ENCODE data around the gene HOPX. TPM values are rescaled to one million over a fixed set of nuclear protein-coding genes. Genes with fewer than 3 reads are reported as not detected.

Gene HOPX
- total RNA-seq, 1 experiment from 2014 or later, result not detected

- ChIA-PET CTCF (interaction anchor here (1.8 kb wide), 1 partner anchor 149 kb away, joined by 6 read pairs; no protein-coding TSS in a partner anchor), POLR2A (no interaction called here)
- TF ChIP-seq CTCF (IDR thresholded peaks at IDR 0.05; ENCODE audit: insufficient read depth in 1 of 2, low read depth in 1 of 2, low read length in 1 of 2, severe bottlenecking in 1 of 2, unreplicated experiment in 1 of 2), result no peak
- DNase-seq, result no peak
- Mint-ChIP-seq H3K4me1 (ENCODE audit: low read depth, unreplicated experiment) (no peaks in the 10 kb centered on the region), H3K36me3 (ENCODE audit: insufficient read depth, unreplicated experiment) (no peaks in the 10 kb centered on the region), H3K27ac (ENCODE audit: unreplicated experiment) (no peak overlapping the region), H3K27me3 (ENCODE audit: insufficient read depth, unreplicated experiment) (peaks cover 8% of the 10 kb centered on the region), H3K4me3 (ENCODE audit: unreplicated experiment) (no peak overlapping the region), H3K9me3 (ENCODE audit: unreplicated experiment) (peaks cover 8% of the 10 kb centered on the region)
- Histone ChIP-seq H3K36me3 (ENCODE audit: control insufficient read depth, insufficient read depth, low read length) (no peaks in the 10 kb centered on the region), H3K9me3 (peaks cover 11% of the 10 kb centered on the region), H3K27me3 (replicated peaks; ENCODE audit: control insufficient read depth, insufficient read depth, low read length) (no peaks in the 10 kb centered on the region), H3K4me3 (ENCODE audit: low read depth, low read length) (no peak overlapping the region), H3K4me1 (no peaks in the 10 kb centered on the region)
- no TSS peak for BruUV-seq (replicated peaks)
- intact Hi-C loops (cut with micrococcal nuclease; ENCODE audit: unreplicated experiment), result no loop called here
These were observed 30.1 kb downstream of the HOPX start for GRCh38 chr4:56651056-56651350.

GRCh38 chr4:56650262-56651055, 30.6 kb downstream of the HOPX start:
- intact Hi-C loops (cut with micrococcal nuclease; ENCODE audit: unreplicated experiment), result no loop called here
- BruUV-seq (replicated peaks), result no TSS peak
- H3K4me1 Mint-ChIP-seq (ENCODE audit: low read depth, unreplicated experiment), result no peaks in the 10 kb centered on the region

More at GRCh38 chr4:56650262-56651055, 30.6 kb downstream of the HOPX start:
- peak in 1 of 2 experiments; percentile 19 for TF ChIP-seq CTCF (IDR thresholded peaks at IDR 0.05; ENCODE audit: insufficient read depth in 1 of 2, low read depth in 1 of 2, low read length in 1 of 2, severe bottlenecking in 1 of 2, unreplicated experiment in 1 of 2)
- no peaks in the 10 kb centered on the region for H3K36me3 Mint-ChIP-seq (ENCODE audit: insufficient read depth, unreplicated experiment)
- Histone ChIP-seq H3K36me3 (ENCODE audit: control insufficient read depth, insufficient read depth, low read length) (no peaks in the 10 kb centered on the region), H3K27me3 (replicated peaks; ENCODE audit: control insufficient read depth, insufficient read depth, low read length) (no peaks in the 10 kb centered on the region), H3K4me3 (ENCODE audit: low read depth, low read length) (no peak overlapping the region), H3K4me1 (no peaks in the 10 kb centered on the region), H3K9me3 (peaks cover 13% of the 10 kb centered on the region)
- no peak overlapping the region for H3K4me3 Mint-ChIP-seq (ENCODE audit: unreplicated experiment)
- CTCF ChIA-PET, result interaction anchor here (0.6 to 1.8 kb wide), 5 partner anchors 9 to 186 kb away, joined by 3 to 6 read pairs (median 4); no protein-coding TSS in a partner anchor
- DNase-seq, result no peak
- H3K9me3 Mint-ChIP-seq (ENCODE audit: unreplicated experiment), result peaks cover 10% of the 10 kb centered on the region
- peaks cover 8% of the 10 kb centered on the region for H3K27me3 Mint-ChIP-seq (ENCODE audit: insufficient read depth, unreplicated experiment)
- POLR2A ChIA-PET, result no interaction called here
- no peak overlapping the region for H3K27ac Mint-ChIP-seq (ENCODE audit: unreplicated experiment)

Data from Caco-2 (cell line).